Measurements from ENCODE around the gene SYPL1.
A peak's percentile ranks its signal among the peaks of the same experiment; 100 is the strongest.

The SYPL1 gene

DNA sequence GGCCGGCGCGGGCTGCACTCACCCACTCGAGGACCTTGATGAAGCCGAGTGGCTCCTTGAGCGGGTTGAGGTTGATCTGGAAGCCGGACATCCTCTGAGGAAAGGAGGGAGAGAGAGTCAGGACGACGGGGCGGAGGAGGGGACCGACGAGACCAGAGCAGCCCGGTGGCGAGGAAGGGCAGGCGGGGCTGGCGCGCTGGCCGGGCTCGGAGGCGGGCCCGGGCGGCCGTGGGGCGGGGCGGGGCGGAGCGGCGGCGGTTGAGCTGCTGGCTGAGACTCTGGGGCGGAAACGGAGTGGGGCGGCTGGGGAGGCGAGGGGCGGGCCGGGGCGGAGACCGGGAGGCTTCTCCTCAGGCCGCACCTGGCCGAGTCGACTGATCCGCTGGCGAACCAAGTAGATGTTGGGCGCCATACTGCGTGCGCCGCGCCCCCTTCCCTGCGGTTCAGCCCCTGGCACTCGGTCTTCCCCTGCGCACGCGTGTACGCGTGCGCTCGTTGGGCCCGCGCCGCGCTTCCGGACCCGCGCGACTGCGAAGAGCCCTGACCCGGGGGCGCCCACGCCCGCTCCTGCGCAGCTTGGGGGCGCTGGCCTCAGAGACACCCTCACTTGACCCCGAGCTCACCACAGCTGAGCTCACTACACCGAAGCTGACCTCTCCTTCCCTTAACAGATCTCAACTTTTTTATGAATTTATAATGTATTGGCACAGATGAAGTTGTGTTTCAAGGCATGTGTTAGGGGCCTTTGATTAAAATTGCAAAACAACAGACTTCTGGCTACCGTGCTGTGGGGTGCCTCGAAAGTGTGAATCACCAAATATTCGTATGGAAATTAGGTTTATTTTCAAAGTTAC is at the start of gene SYPL1:
SYPL1 (minus strand) TSS at position 195 of the 854 bp plus-strand sequence; CDS start at position 91, 104 bp downstream.
- peak; percentile 61 for DNase-seq (ENCODE audit: low read depth)
- TF ChIP-seq, protein P1, sequence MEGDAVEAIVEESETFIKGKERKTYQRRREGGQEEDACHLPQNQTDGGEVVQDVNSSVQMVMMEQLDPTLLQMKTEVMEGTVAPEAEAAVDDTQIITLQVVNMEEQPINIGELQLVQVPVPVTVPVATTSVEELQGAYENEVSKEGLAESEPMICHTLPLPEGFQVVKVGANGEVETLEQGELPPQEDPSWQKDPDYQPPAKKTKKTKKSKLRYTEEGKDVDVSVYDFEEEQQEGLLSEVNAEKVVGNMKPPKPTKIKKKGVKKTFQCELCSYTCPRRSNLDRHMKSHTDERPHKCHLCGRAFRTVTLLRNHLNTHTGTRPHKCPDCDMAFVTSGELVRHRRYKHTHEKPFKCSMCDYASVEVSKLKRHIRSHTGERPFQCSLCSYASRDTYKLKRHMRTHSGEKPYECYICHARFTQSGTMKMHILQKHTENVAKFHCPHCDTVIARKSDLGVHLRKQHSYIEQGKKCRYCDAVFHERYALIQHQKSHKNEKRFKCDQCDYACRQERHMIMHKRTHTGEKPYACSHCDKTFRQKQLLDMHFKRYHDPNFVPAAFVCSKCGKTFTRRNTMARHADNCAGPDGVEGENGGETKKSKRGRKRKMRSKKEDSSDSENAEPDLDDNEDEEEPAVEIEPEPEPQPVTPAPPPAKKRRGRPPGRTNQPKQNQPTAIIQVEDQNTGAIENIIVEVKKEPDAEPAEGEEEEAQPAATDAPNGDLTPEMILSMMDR (conservative IDR thresholded peaks at IDR 0.05; ENCODE audit: low read depth, low read length): no peak
- peak within 1 kb of the TSS; percentile 73 for H3K4me3 ChIP-seq (ENCODE audit: low read length)

DNA sequence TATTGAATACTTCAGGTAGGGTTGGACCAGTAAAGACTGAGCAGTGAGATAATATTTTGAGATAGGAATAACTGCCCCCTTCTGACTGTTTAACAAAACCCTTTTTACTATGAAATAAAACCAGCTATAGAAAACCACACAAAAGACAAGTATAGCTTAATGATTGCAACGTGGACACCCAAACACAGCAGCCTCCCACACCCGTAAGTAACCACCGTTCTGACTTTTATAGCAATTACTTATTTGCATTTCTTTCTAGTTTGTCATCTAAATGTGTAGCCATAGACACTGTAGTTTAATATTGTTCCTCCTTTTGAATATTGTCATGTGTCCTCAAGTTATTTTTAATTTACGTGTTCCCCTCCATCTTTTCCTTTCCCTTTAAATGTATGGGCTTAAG is 42.9 kb upstream of the SYPL1 start:
- no peak overlapping the region for H3K4me3 ChIP-seq (ENCODE audit: low read length)
- no peak for DNase-seq (ENCODE audit: low read depth)
- TF ChIP-seq, protein P1 (conservative IDR thresholded peaks at IDR 0.05; ENCODE audit: low read depth, low read length): no peak

DNA sequence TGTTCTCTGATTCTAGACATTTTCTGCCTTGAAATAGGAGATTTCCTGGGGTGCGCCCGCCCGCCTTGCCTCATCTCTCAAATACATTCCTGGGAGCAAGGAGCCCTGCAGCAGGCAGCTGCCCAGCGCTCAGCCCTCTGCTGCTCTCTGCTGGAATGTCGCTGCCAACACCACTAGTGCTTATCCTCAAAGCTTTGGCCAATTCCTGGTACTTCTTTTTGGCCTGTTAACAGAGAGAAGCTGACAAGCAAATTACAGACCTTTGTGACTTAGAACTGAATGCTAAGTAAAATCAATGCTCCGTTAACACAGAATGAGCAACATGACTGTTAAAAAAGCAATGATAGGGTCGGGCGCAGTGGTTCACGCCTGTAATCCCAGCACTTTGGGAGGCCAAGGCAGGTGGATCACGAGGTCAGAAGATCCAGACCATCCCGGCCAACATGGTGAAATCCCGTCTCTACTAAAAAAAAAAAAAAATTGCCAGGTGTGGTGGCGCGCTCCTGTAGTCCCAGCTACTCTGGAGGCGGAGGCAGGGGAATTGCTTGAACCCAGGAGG is 41.9 kb upstream of the SYPL1 start:
- H3K4me3 ChIP-seq (ENCODE audit: low read length): no peak overlapping the region
- peak; percentile 25 for DNase-seq (ENCODE audit: low read depth)
- TF ChIP-seq, protein P1 (conservative IDR thresholded peaks at IDR 0.05; ENCODE audit: low read depth, low read length): peak; percentile 97

DNA sequence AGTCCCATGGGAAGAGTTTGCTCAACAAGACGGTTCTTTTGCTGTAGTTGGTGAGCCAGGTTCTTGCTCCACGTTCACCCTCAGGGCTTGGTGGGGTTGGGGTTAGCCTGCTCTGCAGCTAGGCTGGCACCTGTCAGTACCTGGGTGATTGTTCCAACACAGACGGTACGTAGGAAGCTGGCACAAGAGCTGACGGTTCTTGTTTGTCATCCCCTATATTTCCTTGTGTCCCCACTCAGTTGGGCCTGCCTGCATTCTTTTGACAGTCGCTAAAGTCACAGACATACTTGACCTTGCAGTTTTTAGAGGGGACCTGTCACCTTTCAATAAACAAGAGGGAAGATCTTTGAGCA is 40.2 kb upstream of the SYPL1 start:
- H3K4me3 ChIP-seq (ENCODE audit: low read length): no peak overlapping the region
- TF ChIP-seq, protein P1 (conservative IDR thresholded peaks at IDR 0.05; ENCODE audit: low read depth, low read length): no peak

DNA sequence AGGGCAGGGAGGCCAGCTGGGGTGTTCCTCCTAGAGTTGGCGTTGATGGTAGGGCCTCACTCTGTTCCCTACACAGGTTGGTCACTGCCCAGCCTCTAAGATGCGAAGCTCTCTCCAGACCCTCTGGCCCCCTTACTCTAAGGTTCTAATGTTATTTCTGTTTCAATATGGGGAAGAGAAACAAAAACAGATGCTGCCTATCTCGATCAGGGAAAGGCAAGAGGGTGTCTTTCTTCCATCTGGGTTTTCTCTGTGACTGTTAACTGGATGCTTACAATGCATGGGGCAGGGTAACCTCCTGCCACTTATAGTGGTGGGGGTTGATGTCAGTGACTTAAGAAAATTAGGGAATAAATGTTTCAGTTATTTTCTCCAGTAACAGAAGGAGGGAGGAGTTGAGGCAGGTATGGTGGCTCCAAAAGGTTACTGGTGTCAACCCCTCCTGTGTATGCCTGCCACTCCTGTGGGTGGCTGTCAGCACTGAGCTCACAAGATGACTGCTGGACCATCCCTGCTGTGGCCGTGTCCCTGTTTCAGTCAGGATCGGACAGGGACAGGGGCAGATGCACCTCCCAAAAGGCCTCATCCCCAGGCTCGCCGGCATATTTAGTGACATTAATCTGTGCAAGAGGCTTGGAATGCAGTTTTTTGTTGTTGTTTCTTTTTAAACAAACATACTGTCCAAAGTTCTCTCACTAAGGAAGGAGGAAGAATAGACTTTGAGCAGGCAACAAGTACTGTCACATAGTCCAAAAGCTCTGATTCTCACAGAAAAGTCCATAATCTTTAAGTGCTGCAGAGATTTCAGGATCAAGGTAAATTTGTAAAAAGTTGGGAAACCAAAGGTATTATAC is 39.6 kb upstream of the SYPL1 start:
- no peak overlapping the region for H3K4me3 ChIP-seq (ENCODE audit: low read length)
- no peak for DNase-seq (ENCODE audit: low read depth)
- TF ChIP-seq, protein P1 (conservative IDR thresholded peaks at IDR 0.05; ENCODE audit: low read depth, low read length): no peak

More for the DNA sequence above, 40.2 kb upstream of the SYPL1 start:
- DNase-seq (ENCODE audit: low read depth): no peak

DNA sequence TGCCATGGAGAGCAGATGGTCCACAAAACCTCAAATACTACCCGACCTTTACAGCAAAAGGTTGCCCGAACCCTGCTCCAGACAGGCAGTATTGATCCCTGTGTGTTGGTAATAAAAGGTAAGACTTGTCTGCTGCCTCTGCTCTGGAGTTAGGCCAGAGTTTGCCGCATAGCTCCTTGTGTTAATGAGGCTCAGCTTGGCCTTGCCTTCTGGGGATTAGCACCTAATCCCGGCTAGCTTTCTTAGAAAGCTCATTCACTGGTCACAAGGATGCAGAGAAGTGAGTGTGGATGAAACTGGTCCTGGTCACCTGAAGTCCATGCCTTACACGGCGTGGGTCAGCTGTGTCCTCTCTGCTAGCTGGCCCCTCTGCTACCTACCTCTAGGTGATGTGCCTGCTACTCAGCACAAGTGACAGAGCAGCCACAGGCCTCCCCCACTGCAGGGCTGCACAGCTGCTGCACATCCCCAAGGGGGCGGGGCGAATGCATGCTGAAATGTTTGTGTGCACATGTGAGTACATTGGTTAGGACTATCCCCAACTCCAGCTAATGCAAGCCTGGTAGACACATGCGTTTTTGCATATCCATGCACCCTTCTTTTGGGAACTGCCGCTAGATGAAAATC is 31.7 kb upstream of the SYPL1 start:
- H3K4me3 ChIP-seq (ENCODE audit: low read length): no peak overlapping the region
- DNase-seq (ENCODE audit: low read depth): peak; percentile 87
- TF ChIP-seq, protein P1 (conservative IDR thresholded peaks at IDR 0.05; ENCODE audit: low read depth, low read length): no peak

All from retinal pigment epithelial cell (primary cell).